HG02943 (cell line): ENCODE measurements around the gene CCNJ.

Experiments
- ATAC-seq: cut with Tn5 transposase; IDR thresholded peaks from one replicate; pipeline ENCODE4 v1.9.1; 2021; ENCODE audit warnings: mild to moderate bottlenecking, low read depth, moderate library complexity; ENCODE audit not compliant: unreplicated experiment

The CCNJ gene

DNA sequence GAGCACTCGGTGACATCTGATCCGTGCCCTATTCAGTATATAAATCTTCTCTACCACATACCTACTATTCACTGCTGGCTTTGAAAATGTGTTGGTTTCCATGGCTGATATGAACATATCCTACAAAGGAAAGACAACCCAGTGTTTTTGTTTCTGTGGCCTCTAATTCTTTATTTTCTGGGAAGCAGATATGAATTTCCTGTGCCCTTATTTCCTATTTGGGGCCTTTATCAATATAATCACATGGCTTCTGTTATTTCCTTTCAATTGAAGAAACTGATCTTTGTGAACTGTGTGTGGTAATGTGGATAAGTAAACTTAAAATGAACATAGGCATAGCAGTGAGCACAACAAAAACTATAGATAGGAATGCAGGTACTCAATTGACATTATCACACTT, 10.6 kb downstream of the CCNJ start:
- ATAC-seq: no peak

DNA sequence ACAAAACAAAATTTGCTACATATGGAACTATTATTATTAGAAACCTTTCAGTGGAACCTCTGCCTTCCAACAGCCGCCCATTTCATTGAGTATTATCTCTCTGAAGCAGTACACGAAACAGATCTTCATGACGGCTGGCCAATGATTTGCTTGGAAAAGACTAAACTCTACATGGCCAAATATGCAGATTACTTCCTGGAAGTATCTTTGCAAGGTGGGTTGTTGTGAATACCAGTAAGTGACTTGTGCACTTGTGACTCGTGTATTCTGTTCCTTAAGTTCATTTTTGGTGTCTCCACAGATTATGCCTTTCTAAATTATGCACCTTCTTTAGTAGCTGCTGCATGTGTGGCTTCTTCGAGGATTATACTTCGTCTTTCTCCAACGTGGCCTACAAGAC, 13.4 kb downstream of the CCNJ start:
- ATAC-seq: no peak

DNA sequence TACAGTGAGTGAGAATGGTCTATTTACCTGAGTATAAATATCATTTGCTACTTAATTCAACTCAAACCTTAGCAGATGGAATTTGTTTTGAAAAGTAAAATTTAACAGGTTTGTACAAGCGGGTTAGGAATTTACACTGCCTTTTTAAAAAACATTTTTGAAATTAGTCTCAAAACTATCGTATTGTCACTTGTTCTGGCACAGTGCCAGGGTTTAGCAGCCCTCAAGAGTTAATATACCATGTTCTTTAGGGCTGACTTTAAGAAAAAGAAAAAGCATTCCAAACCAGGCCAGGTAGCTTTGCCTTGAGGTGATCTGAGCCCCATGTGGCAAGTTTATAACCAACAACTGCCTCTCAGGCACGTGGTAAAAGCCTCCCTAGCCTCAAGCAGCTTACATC, 17.8 kb downstream of the CCNJ start:
- no peak for ATAC-seq

DNA sequence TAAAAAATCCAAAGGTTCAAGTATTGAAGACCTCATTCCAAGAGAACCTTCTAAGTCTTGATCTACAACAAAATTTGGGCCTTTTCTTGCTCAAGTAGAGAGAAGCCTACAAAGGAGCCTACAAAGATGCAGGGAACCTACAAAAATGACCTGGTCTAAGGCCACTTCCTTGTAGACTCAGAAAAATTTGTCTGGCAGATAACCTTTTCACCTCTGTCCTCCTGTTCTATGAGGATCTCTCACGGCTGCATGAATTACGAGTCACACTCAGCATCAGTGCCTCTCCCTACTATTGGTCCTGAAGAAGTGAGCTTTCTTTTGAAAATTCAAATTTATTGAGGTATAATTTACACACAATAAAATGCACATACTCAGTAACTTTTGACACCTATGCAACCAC, 29.3 kb downstream of the CCNJ start:
- ATAC-seq: no peak

DNA sequence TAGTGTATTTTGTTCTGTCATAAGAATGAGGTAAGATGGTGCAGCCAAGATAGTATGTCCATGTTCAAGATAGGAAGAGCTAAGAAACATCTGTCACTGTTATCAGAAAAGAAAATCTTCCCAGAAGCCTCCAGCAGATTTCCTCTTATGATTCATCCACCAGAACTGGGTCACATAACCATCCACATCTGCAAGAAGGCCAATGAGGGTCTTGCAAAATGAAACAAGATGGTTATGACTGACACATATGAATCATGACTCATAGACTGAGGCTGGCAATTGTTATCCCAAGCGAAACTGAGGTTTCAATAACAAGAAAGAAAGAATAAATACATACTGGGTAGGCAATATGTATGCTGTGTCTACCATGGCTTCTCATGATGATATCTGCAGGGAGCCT, 30.3 kb downstream of the CCNJ start:
- ATAC-seq: no peak

DNA sequence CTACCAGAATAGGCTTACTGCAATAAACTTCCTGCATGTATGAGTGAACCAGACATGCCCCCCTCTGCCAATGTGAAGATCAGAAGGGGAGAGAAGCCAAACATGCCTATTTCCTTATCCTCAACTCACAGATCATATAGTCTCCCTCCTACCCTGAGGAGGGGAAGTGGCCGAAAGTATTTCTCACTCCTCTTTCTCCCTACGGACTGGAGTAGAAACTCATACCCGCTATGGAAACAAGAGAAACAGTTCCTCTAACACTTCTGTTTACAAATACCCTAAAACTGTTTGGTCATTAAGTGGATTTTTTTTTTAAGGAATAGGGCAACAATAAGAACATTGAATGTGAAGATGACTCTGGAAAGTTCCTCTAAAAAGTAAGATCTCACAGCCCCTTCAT, 31.4 kb downstream of the CCNJ start:
- ATAC-seq: no peak

DNA sequence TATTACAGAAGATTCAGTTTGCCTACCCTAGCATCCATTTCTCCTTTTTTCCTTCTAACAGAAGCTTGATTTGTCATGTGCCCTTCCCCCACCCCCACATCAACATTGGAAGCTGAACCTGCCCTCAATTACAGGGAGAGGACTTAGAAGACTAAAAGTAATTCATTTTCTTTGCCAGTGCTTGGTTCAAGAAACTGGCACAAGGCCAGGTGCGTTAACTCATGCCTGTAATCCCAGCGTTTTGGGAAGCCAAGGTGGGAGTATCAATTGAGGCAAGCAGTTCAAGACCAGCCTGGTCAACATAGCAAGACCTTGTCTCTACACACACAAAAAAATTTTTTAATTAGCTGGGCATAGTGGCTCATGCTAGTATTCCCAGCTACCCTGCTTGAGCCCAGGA, 32.6 kb downstream of the CCNJ start:
- ATAC-seq: no peak

DNA sequence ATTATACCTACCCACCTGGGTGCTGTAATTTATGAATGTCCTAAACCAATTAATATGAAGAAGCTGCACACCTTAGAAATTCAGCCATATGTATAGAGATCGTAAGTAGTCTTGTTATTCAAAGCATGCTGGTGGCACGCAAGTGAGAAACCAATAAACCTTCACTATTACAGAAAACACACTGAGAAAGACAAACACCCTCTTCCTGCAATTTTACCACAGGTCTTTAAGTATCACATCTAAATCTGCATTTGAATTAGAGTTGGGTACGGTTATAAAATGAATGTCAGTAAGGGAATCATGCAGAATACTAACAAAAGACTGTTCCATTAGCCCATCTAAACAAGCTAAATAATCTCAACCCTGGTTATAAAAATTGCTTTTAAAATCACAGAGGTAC, 33.8 kb downstream of the CCNJ start:
- no peak for ATAC-seq

DNA sequence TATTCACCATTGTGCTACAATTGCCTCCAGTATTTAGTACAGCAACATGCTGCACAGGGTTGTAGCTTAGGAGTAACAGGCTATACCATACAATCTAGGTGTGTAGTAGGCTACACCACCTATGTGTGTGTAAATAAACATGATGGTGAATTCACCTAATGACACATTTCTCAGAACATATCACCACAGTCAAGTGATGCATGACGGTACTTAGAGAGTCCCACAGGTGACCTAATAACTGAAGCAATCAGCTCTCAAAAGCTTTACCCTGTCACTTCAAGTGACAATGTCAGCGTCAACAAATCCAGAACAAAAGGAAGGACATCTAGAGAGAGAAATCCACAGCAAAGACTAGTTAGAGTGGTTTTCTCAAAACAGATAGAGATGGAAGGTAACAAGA, 38.8 kb downstream of the CCNJ start:
- no peak for ATAC-seq

DNA sequence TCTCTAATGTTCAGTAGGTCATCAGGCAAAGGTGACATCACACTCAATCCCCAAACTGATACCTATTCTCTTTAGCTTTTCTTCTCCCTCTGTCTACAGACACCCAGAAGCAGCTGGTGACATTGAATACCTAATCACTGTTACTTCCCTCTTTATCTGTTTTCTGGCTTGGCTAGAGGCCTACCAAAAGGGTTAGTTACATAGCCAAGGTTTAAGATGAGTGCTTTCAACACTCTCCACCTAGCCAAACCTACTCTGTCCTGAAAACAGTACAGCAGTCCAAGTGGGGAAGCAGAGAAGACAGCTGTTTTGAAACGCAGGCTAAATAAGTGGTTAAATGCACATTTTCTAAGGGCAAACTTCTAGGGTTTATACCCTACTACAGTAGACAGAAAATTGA, 39.4 kb downstream of the CCNJ start:
- no peak for ATAC-seq

DNA sequence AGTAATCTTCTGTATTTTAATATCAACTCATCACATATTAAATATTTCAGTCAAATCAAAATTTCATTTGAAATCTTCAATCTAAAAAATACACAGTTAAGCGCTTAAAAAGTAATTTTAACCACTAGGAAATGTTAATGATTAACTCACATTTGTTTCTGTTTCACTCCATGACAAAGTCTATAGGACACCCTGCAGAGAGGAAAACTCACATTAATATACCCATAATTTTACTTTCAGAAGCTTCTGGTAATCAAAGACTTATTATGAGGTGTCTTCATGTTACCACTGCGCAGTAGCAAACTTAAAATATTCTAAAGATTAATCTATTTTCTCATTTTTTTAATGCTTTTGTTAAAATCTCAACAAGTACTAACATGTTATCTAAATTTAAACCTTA, 45.7 kb downstream of the CCNJ start:
- ATAC-seq: no peak

DNA sequence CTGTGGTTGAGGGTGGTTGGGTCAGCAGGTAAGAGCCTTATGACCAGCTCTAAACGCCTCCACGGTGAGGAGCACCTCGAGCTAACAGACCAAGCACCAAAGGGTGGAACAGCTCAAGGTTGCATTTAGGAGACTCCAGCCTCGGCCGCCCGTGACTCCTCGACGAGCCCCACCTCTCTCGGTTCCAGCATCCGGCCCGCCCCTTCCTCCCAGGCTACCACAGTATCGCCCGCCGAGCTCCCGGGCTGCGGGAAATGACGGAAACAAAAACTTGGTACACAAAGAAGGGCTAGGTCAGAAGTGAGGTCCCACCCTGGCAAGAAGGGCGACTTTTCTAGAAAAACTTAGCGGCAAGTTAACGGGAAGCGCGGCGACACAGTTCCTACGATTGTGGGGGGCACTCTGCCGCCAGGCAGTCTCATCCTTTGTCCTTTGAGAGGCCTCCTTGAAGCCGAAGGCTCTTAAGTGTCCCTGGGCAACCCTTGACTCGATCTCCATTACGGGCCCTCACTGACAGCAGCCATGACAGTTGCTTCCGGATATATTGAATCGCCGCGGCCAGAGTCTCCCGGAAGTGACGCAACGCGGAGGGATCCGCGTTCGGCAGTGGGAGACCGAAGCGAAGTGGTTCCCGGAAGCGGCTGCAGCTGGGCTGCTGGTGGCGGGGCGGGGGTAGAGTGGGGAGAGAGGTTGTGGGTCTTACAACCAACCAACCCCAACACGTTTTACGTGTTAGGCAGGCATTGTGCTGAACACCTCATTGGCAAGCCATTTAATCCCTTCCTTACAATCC, 46.5 kb downstream of the CCNJ start:
- peak; percentile 91 for ATAC-seq

DNA sequence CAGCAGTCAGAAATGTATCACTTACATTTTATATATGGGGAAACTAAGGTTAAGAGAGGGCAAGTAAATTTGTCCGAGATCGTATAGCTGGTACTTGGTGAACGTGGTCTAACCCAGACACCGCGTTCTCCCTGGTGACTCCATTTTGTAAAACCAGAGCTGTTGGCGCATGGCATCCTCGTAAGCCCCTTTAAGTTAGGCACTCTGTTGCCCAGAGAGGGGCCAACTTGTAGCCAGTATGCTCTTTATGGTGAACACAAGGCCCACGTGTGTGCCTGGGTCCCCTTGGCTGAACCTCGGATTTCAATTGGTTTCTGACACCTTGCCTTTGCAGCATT, 47.0 kb downstream of the CCNJ start:
- no peak for ATAC-seq

DNA sequence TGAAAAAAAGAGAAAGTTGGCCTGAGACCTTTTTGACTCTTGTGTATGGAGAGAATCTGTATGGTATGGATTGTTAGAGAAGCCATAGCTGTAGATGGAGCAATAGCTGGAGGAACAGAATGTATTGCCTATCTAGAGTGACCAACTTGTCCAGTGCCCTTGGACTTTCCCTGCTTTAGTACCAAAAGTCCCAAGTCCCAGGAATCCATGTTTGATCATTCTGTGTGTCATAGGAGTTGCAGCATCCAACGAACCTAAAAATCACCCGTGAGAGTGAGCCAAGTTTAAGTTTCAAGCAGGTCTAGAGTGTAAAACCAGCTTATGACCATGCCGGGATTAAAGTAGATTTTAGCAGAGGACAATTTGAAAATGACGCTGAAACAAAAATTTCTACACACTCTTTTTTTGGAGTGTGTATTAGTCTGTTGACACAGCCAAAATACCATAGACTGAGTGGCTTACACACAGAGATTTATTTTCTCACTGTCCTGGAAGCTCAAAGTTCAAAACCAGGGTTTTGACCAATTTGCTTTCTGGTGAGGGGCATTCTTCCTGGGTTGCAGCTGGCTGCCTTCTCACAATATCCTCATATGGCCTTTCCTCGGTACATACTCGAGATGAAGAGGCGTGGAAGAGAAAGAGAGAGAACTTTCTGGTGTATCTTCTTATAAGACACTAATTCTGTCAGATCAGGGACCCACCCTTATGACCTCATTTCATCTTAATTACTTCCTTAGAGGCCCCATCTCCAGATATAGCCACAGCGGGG, 49.8 kb downstream of the CCNJ start:
- no peak for ATAC-seq

DNA sequence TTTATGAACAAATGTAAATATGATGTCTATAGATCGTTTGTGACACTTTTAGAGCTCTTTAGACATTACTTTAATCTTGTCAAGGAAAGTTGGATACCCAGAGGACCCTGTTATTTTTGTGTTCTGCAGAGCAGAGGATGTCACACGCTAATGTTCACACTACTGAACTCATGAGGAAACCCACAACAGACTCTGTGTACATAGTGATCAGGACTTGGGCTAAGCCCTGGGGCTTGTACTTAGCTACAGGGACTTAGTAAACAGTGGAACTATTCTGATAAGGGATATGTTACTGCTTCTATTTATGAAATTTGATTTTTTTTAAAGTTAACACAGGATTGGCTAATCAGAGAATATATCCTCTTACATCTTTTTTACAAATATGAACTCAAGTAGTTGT, 50.6 kb downstream of the CCNJ start:
- ATAC-seq: no peak

DNA sequence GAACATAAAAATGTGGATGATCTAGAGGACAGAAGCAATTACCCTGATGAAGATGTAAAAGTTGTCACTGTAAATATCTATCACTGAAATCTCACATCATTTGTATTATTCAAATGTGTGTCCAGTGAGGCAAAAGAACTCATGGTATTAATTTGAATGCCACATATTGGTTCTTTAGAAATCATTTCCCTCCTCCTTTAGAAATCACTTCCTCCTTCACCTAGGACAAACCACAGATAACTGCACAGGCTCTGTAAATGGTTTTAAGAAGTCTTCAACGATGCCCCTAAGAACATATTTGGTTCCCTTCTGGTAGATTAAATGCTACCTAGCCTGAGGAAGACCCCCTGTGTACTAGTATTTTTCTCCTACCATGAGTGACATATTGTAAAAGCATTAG, 53.6 kb downstream of the CCNJ start:
- ATAC-seq: no peak

DNA sequence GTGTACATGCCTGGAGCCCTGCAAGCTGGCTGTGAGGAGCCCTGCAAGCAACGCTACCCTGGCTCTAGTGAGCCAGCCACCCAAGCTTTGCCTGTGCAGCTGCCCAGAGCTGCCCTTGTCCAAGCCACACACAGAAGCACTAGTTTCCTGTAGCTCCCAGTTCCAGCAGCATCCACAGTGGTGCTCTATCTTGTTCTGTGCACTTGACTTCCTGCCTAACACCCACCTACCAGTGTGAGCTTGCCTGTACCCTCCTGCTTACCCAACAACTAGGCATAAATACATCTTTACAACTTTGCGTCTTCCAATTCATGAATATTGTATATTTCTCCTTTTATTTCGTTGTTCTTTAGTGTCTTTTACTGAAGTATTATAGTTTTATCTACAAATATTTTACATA, 54.5 kb downstream of the CCNJ start:
- no peak for ATAC-seq

DNA sequence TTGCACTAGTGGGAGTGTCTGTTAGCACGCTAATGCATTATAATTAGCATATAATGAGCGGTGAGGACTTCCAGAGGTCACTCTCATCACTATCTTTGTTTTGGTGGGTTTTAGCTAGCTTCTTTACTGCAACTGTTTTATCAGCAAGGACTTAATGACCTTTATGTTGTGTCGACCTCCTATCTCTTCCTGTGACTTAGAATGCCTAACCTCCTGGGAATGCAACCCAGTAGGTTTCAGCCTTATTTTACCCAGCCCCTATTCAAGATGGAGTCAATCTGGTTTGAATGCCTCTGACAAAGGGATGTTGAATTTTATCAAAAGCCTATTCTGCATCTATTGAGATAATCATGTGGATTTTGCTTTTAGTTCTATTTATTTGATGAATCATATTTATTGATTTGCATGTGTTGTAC, 64.2 kb downstream of the CCNJ start:
- no peak for ATAC-seq
